OCI-M2 (cell line): ENCODE results near the gene CDH9.

ENCODE experiments used
- DNase-seq: peaks from one replicate; lab custom pipeline; 2025; ENCODE audit not compliant: unreplicated experiment; lab: John Stamatoyannopoulos, UW

CDH9 gene

GRCh38 chr5:26843677-26844076 lies 194.7 kb downstream of the CDH9 start:
- DNase-seq, result no peak

GRCh38 chr5:26833596-26833995 lies 204.8 kb downstream of the CDH9 start:
- DNase-seq, result no peak
